ENCODE measurements around the gene SLC7A6OS. TPM values are rescaled to one million over a fixed set of nuclear protein-coding genes. Genes with fewer than 3 reads are reported as not detected.

The SLC7A6OS gene
- 10 to 100 TPM in 11 of 12 donors, not detected in 1; 12.2 to 20.1 (median 15.1) TPM for polyA plus RNA-seq (ENCODE audit: insufficient read length in 12 of 12)
- long read RNA-seq, donor 1, full-length matches to known transcripts: 7 of 25 reads
- long read RNA-seq, donor 1, partial matches to known transcripts: 18 of 25 reads
- long read RNA-seq, donor 1, other reads (novel, unspliced or antisense): 0 of 25 reads
- long read RNA-seq, donor 2, full-length matches to known transcripts: 3 of 3 reads
- long read RNA-seq, donor 2, partial matches to known transcripts: 0 of 3 reads
- long read RNA-seq, donor 2, other reads (novel, unspliced or antisense): 0 of 3 reads
- long read RNA-seq, donor 3: 0 reads
- long read RNA-seq, donor 4: 0 reads
- long read RNA-seq, donor 5, full-length matches to known transcripts: 5 of 10 reads
- long read RNA-seq, donor 5, partial matches to known transcripts: 5 of 10 reads
- long read RNA-seq, donor 5, other reads (novel, unspliced or antisense): 0 of 10 reads
- long read RNA-seq, donor 6: 0 reads
- long read RNA-seq, donor 7, full-length matches to known transcripts: 2 of 2 reads
- long read RNA-seq, donor 7, partial matches to known transcripts: 0 of 2 reads
- long read RNA-seq, donor 7, other reads (novel, unspliced or antisense): 0 of 2 reads
- long read RNA-seq, donor 8, full-length matches to known transcripts: 2 of 2 reads
- long read RNA-seq, donor 8, partial matches to known transcripts: 0 of 2 reads
- long read RNA-seq, donor 8, other reads (novel, unspliced or antisense): 0 of 2 reads
- long read RNA-seq, donor 9, full-length matches to known transcripts: 1 of 1 reads
- long read RNA-seq, donor 9, partial matches to known transcripts: 0 of 1 reads
- long read RNA-seq, donor 9, other reads (novel, unspliced or antisense): 0 of 1 reads
- long read RNA-seq, donor 10, full-length matches to known transcripts: 2 of 2 reads
- long read RNA-seq, donor 10, partial matches to known transcripts: 0 of 2 reads
- long read RNA-seq, donor 10, other reads (novel, unspliced or antisense): 0 of 2 reads
- long read RNA-seq, donor 11, full-length matches to known transcripts: 3 of 3 reads
- long read RNA-seq, donor 11, partial matches to known transcripts: 0 of 3 reads
- long read RNA-seq, donor 11, other reads (novel, unspliced or antisense): 0 of 3 reads

GRCh38 chr16:68310774-68311511 lies at the start of gene SLC7A6OS, which contains the start of gene PRMT7:
Gene SLC7A6OS (minus strand): TSS chr16:68310946. CDS start chr16:68310926, 20 bp downstream.
Gene PRMT7 (plus strand): TSS chr16:68311019. CDS start chr16:68315980, 4,961 bp downstream.
- peak; percentile 93 for DNase-seq

- no peak for DNase-seq
These were observed 48.8 kb upstream of the SLC7A6OS start for GRCh38 chr16:68359398-68360191.

DNA sequence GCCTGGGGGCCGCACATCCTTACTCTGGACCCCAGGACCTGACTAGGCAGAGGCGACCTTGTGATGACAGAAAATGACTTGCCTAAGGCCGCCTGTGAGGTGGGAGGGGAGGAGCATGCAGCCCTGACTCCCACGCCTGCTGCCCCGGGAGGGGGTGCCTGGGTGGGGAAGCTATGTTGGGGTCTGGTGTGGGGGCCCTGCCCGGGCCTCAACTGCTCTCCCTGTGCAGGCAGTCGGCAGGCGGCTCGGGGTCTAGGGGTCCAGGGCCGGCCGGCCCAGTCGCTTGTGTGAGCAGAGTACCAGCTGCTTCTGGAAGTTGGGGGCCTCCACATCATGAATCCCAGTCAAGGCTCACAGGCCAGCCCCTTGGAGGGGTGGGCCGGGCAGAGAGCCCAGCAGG lies 48.2 kb upstream of the SLC7A6OS start:
- no peak for DNase-seq

DNA sequence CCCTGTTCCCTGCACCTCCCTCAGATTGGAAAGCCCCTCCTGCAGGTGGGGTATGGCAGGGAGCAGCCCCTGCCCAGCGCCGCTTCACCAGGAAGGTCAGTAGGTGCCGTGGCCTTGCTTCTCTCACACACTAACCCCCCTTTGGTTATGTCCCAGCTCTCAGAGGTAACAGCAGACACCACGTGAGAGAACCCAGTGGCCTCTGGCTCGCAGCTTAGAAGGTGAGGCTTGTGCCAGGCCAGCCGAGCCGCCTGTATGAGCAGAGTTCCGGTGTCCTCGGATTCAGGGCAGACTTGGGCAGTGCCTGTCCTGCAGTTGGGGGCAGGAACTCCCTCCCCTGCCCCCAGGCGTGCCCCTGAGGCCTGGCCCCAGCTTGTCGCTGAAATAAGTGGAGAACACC lies 47.2 kb upstream of the SLC7A6OS start:
- no peak for DNase-seq

DNA sequence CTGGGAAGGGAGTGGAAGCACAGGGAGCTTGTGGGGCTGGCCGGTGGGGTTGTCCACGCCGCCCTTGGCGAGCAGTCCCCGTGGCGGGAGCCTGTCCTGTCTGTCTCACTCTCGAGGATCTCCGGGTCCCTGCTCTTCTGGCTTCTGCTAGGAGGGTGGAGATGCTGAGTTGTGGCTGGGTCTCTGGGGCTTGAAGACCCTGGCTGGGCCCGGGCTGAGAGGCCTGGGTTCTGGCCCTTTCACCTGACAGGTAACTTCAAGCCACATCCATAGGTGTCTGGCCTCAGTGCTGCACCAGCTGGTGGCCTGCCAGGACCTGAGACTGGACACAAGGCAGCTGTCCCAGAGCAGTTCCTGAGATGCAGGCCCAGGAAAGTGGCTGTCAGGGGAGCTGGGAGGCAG lies 46.8 kb upstream of the SLC7A6OS start:
- DNase-seq: no peak

GRCh38 chr16:68356919-68357286 lies 46.2 kb upstream of the SLC7A6OS start:
- no peak for DNase-seq

DNA sequence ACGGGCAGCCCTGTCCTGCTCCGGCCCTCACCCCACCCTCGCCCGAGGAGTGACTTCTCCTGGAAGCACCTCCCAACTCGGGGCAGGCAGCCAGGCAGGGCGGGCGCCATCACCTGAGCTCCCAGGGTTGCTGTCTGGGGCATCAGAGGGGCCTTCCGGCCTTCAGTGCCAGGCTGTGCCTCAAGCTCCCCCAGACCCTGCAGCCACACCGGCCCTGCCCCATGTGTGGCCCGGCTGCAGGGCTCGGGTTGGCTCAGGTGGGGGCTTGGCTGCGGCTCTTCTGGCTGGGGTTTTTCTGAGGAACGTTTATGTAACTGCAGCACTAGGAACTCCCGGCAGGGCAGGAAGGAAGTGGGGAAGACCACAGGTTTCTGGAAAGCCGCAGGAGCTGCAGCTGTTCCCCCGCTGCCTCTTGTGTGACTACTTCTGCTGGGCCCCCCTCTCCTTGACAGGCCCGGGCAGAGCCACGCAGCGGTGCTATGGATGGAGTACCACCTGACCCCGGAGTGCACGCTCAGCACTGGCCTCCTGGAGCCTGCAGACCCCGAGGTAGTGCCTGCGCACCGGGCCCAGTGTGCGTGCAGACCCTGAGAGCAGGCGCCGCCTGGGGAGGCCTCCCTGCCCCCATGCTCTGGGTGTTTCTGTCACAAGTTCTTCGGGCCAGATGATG lies 45.6 kb upstream of the SLC7A6OS start:
- no peak for DNase-seq

DNA sequence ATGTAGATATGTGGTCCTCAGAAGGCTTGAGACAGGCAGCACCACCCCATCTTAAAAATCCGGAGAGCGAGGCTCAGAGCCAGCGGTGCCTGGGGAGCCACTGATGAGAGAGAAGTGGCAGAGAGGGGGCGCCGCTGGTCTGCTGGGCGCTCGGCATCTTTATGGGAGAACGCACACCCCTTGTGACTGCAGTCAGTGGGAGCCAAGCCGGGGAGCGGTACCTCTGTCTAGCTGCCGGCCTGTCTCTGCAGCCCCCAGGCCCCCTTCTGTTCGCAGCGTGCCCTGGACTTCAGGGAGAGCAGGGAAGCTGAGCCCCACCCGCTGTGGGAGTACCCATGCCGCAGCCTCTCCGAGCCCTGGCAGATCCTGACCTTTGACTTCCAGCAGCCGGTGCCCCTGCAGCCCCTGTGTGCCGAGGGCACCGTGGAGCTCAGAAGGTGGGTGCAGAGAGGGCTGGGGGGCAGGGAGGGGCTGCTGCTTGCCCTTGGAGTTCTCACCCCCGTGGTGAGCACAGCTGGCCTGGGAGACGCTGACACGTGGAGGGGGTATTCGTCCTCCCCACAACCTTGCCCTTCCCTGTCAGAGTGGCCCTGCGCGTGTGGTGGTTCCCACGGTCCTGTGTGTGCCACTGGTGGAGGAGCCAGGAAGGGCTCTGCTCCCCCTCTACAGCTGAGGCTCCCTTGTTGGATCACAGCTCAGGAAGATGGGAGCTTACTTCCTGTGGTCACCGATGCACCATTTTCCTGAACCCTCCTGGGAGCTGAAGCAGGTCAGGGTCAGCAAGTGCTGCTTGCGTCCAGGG lies 44.9 kb upstream of the SLC7A6OS start:
- no peak for DNase-seq

DNA sequence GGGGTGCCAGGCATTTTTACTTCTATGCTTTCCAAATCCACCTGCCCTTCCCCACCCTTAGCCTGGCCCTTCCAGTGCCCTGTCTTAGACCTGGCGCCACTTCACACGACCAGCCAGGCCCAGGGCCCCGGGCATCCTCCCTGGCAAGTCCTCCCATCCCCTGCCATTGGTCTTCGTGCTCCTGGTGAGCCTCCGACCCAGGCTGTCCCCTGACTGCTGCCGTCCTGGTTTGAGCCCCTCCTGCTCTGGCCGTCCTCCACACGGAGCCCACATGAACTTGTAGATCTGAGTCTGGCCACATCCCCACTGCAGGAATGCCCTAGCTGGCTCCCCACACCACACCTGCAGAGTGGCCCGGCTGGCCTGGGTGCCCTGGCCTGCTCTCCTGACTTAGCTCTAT lies 44.1 kb upstream of the SLC7A6OS start:
- DNase-seq: no peak

- no peak for DNase-seq
These were observed 42.6 kb upstream of the SLC7A6OS start for GRCh38 chr16:68353366-68353765.

DNA sequence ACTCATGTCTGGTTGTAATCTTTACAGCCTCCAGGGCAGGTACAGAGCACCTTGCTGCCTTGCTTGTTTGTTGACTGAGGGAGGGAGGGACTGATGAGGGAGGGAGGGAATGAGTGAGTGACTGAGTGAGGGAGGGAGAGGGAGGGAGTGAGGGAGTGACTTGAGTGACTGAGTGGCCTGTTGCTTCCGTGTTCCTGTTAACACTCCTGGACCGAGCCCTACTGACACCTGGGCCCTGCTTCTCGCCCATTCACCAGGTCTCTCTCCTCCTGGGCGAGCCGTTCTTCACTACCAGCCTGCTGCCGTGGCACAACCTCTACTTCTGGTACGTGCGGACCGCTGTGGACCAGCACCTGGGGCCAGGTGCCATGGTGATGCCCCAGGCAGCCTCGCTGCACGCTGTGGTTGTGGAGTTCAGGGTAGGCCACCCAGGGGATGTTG lies 41.3 kb upstream of the SLC7A6OS start:
- no peak for DNase-seq

- DNase-seq: no peak
These were observed 40.7 kb upstream of the SLC7A6OS start for GRCh38 chr16:68351463-68351862.

DNA sequence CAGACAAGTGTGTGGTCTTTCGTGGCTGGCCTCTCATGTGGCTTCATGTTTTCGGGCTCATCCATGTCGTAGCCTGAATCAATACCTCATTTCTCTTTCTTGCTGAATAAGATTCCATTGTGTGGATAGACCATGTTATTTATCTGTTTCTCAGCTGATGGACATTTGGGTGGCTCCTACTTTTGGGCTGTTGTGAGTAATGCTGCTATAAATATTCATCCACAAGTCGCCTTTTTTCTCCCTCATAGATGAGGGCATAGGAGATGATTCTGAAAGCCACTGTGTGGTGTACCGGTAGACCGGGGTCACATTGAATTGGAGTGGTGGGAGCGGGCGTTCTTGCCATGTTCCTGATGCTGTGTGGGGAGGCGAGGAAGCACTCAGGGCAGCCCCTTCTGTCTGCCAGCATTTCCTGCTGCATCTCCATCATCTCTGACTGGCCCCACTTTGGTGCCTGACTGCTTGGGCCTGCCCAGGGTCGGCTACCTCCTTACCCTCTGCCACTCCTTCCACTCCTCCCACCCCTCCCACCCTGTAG lies 40.1 kb upstream of the SLC7A6OS start:
- DNase-seq: no peak

DNA sequence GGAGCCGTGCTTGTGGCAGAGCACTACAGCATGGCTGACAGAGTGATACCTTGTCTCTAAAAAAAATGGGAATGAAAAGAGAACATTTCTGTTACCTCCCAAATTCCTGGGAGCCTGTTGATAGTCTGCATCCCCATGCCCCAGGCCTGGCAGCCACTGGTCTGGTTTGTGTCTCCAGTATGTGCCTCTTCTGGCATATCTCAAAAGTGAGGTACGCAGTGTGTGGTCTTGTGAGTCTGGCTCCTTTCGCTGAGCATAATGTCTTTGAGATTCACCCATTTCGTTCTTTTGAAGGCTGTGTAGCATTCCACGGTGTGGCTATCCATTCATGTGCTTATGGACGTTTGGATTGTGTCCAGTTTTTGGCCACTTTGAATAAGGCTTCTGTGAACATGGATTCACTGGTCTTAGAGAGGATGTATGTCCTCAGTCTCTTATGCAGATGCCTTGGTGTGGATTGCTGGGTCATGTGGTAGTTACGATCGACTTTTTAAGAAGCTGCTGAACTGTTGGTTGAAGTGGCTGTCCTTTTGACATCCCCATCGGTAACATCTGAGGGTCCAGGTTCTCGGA lies 39.2 kb upstream of the SLC7A6OS start:
- DNase-seq: no peak

GRCh38 chr16:68348639-68349445 lies 38.1 kb upstream of the SLC7A6OS start:
- DNase-seq: no peak

GRCh38 chr16:68347605-68348004 lies 36.9 kb upstream of the SLC7A6OS start:
- DNase-seq: no peak

DNA sequence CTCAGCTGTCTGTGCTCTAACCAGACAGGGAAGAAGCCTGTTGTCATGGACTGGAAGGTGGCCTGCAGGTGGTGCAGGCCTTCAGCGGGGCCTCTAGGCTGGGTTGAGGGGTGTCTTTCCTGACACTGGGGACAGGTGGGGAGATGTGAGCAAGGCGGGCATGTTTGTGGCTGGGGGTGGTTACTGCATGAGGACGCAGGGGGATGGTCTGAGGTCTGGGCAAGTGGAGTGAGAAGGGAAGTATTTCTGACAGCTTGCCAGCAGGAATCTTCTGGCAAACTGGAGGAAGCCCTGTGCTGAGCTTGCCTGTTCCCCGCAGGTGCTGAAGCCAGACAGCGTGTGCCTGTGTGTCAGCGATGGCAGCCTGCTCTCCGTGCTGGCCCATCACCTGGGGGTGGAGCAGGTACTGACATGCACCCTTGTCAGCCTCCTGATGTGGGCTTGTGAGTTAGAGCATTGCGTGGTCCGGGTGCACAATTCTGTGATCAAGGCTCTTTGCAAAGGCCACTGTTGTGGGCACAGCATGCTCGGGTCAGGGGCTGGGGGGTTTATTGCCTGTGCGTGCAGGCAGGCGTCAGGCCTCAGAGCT lies 36.2 kb upstream of the SLC7A6OS start:
- no peak for DNase-seq
